ENCODE results near the gene DUSP1. TPM values are rescaled to one million over a fixed set of nuclear protein-coding genes. Genes with fewer than 3 reads are reported as not detected.

DUSP1 gene
- total and polyA plus RNA-seq, 2 of the 4 experiments (the other 2 are of a cell fraction) = 304 to 467 TPM

DNA sequence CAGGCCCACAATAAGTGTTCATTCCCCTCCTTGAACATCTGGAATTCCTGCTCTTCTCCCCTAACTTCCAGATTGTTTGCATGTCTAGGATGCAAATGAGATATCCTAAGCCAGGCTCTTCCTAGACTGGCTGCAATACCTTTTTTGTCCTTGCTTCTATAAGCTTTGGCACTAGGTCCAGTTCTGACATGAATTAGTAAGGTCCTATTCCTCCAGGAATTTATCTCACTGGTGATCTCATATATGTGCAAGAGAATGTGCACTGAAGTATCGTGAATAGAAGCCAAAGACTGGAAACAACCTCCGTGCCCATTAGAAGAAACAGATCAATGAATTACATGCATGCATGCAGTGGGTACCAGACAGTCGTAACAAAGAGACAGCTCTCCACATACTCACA, 25.2 kb downstream of the DUSP1 start:
- H3K4me3 ChIP-seq (ENCODE audit: insufficient read depth, low read depth, low read length) = no peak overlapping the region
- DNase-seq = no peak
- H3K79me1 ChIP-seq (ENCODE audit: low read depth in 1 of 2, low read length in 2 of 2) = no peaks in the 10 kb centered on the region
- no CpG with 5 or more reads among the region's 3 CpGs for WGBS, 2 experiments (ENCODE audit: extremely low coverage in 2 of 2, insufficient read length in 1 of 2)
- H4K5ac ChIP-seq (ENCODE audit: low read depth, low read length) = no peak overlapping the region
- H3K9ac ChIP-seq (ENCODE audit: low read depth, low read length) = no peak overlapping the region
- no peak overlapping the region for H4K8ac ChIP-seq (ENCODE audit: low read depth in 2 of 2, low read length in 2 of 2)
- in situ Hi-C loops (cut with MboI; ENCODE audit: low sequenced_read_pairs) (no loop called here), intact Hi-C loops (cut with micrococcal nuclease) (no loop called here), dilution Hi-C loops (cut with HindIII; ENCODE audit: low sequenced_read_pairs, unreplicated experiment) (no loop called here)
- H3K9me1 ChIP-seq (ENCODE audit: insufficient read depth, low read length) = no peaks in the 10 kb centered on the region
- ATAC-seq (ENCODE audit: low read depth) = no peak
- H3K4me1 ChIP-seq (ENCODE audit: control insufficient read depth, insufficient read depth, low read length) = peaks cover 4% of the 10 kb centered on the region
- H3K27me3 ChIP-seq (ENCODE audit: control insufficient read depth, insufficient read depth, low read length) = no peaks in the 10 kb centered on the region
- H4K91ac ChIP-seq (ENCODE audit: insufficient read depth, low read depth, low read length) = no peak overlapping the region
- H2BK15ac ChIP-seq (ENCODE audit: low read depth, low read length) = no peak overlapping the region
- no peak overlapping the region for H2BK120ac ChIP-seq (ENCODE audit: low read depth, low read length)
- ChIA-PET CTCF (no interaction called here), POLR2A (ENCODE audit: unreplicated experiment) (no interaction called here)
- H3K9me3 ChIP-seq (ENCODE audit: control insufficient read depth, insufficient read depth, low read length) = peaks cover 6% of the 10 kb centered on the region
- no peak overlapping the region for H3K56ac ChIP-seq (ENCODE audit: extremely low read depth, insufficient read depth, low read length)
- H2AK9ac ChIP-seq (replicated peaks; ENCODE audit: low read depth, low read length, poor library complexity) = no peak overlapping the region
- no peak overlapping the region for H3K4ac ChIP-seq (ENCODE audit: low read depth, low read length)
- no peak overlapping the region for H2BK20ac ChIP-seq (ENCODE audit: low read depth, low read length)
- H3K27ac ChIP-seq (ENCODE audit: insufficient read depth, low read length) = no peak overlapping the region
- H4K20me1 ChIP-seq (ENCODE audit: insufficient read depth, low read length) = no peaks in the 10 kb centered on the region
- H2BK5ac ChIP-seq (ENCODE audit: low read depth, low read length, poor library complexity, severe bottlenecking) = no peak overlapping the region
- no peak overlapping the region for H3K18ac ChIP-seq (ENCODE audit: low read depth, low read length)
- H3K23ac ChIP-seq (ENCODE audit: low read depth, low read length) = no peak overlapping the region
- BruUV-seq (replicated peaks) = no TSS peak
- H2AK5ac ChIP-seq (ENCODE audit: low read depth, low read length) = no peak overlapping the region
- TF ChIP-seq FOS (IDR thresholded peaks at IDR 0.05; ENCODE audit: low read depth, low read length) = no peak
- TF ChIP-seq POLR2A (IDR thresholded peaks at IDR 0.05; ENCODE audit: low read depth, low read length) = no peak
- TF ChIP-seq RCOR1 (IDR thresholded peaks at IDR 0.05; ENCODE audit: insufficient replicate concordance, low read length) = no peak
- TF ChIP-seq CHD1 (IDR thresholded peaks at IDR 0.05; ENCODE audit: low read depth, low read length) = no peak
- no peak for TF ChIP-seq RFX5 (IDR thresholded peaks at IDR 0.05; ENCODE audit: low read depth, low read length)
- no peak for TF ChIP-seq RAD21 (IDR thresholded peaks at IDR 0.05; ENCODE audit: low read length)
- TF ChIP-seq SMC3 (IDR thresholded peaks at IDR 0.05; ENCODE audit: low read depth, low read length) = no peak
- TF ChIP-seq MAZ (IDR thresholded peaks at IDR 0.05; ENCODE audit: borderline replicate concordance, low read depth, low read length) = no peak
- no peak overlapping the region for H3K4me2 ChIP-seq (ENCODE audit: low read depth, low read length)
- H3K36me3 ChIP-seq (ENCODE audit: control insufficient read depth, insufficient read depth, low read length) = no peaks in the 10 kb centered on the region
- no peak overlapping the region for H2AFZ ChIP-seq (replicated peaks; ENCODE audit: low read length, poor library complexity)
- H3K14ac ChIP-seq (replicated peaks; ENCODE audit: low read depth, low read length) = no peak overlapping the region
